ENCODE measurements around the gene RPS5.

Gene RPS5

DNA sequence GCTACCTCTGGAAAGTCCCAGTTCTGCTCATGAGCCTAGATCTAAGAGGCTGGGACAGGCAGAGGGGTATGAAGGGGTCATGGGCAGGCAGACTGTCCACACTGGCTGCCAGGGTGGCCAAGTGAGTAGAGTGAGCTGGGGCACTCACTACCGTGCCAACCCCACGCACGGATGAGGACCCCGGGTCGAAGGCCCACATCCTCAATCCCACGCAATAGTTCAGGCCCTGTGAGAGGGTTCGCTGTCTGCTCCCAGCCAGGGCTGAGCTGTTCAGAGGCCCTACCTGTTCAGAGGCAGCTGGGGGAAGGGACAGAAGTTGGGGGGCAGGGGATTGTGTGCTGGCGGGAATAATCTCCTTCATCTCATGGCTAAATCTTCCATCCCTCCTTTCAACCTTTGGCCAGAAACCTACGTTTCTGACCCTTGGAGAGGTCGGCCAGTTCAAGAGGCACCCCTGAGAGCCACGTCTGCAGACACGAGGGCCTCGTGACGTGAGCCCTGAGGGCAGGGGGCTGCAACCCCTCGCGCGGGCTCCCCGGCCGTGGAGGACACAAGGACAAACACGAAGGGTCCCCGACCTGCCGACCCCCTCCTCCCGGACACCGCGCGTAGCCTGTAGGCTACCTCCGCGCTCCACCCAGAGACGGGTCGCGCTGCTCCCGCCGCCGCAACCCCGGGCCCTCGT, 1.0 kb upstream of the RPS5 start:
- peak; percentile 43 for DNase-seq

DNA sequence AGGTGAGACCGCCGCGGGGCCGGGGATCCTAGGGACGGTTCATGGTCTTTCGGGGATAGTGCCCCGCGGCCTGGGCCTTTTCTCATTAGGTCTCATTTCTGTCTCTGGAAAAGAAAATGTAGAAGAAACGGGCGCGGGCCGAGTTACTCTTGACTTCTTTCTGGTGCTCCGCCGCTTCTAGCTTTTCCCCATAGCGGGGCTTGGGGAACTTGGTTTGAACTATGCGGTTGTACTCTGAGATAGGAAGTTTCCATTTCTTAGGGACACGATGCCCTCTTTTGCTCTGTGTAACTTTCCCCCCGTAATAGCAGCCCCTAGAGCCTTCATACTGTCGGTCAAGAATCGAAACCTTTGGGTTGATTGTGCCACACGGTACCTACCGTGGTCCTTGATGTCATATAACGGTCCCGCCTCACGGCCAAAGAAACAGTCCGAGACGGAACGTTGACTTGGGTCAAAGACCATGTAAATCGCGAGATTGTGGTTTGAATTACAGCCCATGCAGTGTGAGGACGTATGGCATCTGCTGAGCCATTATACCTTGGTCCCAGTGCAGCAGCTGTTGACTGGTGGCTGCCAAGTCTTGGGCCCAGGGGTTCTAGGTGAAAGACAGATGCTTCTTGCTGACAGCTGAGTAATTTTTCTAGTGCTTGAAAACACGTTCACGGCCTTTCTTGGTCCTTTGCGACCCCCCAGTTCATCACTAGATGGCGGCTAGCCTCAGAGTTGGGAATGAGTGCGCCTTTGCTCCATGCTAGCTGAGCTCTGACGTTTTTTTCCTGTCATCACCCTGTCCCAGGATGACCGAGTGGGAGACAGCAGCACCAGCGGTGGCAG, 487 bp downstream of the RPS5 start:
- no peak for DNase-seq

DNA sequence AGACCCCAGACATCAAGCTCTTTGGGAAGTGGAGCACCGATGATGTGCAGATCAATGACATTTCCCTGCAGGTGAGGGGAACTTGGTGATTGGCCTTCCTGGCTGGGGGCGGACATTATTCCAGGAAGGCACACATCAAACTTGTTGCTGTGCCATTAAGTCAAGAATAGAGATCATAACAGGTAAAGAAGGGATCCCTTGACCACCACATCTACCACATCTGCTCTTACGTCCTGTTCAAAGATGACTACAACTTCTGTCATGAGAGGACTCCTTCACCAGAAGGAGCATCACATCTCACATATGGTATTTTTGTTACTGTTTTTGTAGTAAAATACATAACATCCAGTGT, 1.1 kb downstream of the RPS5 start:
- no peak for DNase-seq

DNA sequence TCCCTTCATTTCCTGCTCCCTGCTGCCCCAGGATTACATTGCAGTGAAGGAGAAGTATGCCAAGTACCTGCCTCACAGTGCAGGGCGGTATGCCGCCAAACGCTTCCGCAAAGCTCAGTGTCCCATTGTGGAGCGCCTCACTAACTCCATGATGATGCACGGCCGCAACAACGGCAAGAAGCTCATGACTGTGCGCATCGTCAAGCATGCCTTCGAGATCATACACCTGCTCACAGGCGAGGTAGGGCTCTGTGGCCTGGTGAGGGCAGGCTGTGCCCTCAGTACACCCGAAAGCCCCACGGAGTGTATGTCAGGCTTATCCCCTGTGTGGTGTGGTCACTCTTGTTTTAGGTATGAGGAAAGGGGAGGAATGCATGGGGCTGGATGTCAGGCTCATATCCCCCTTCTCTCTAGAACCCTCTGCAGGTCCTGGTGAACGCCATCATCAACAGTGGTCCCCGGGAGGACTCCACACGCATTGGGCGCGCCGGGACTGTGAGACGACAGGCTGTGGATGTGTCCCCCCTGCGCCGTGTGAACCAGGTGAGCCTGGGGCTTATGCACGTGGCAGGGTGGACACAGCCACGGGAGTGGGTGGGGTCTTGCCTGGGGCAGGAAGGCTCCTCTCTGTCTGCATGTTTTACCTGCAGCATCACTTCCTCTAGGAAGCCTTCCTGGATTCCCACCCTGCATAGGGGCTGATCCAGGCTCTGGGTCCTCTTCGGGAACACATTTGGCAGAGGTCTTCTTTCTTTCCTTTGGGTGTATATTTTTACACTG, 6.1 kb downstream of the RPS5 start:
- no peak for DNase-seq

DNA sequence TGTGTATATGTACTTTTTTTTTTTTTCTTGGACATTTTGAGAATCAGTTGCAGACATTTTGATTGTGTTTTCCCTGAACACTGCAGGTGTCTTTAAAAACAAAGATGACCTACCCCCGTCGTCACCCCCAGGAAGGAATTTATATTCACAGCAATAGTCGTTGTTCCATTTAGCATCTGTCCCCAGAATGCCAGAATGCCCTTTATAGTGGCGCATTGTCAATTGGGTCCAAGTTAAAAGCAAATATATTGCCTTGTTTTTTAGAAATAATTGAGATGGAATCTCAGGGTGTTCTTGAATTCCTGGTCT, 6.6 kb downstream of the RPS5 start:
- DNase-seq, result no peak

DNA sequence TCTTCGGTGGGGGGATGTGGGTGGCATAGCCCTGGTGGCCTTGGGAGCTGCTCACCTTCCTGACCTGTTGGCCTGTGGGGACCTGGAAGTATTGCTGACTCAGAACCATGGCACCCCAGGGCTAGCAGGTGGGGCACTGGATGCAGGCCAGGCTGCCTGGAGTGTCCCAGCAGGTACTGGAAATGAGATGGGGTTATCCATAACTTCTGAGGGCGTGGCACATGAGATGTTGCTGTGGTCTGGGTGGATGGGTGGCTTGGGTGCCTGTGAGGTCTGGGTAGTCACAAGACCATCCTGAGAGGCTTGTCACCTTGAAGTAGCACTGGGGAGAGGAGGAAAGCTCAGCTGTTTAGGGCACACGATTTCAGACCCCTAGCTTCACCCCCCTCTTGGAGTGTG, 7.8 kb downstream of the RPS5 start:
- no peak for DNase-seq

DNA sequence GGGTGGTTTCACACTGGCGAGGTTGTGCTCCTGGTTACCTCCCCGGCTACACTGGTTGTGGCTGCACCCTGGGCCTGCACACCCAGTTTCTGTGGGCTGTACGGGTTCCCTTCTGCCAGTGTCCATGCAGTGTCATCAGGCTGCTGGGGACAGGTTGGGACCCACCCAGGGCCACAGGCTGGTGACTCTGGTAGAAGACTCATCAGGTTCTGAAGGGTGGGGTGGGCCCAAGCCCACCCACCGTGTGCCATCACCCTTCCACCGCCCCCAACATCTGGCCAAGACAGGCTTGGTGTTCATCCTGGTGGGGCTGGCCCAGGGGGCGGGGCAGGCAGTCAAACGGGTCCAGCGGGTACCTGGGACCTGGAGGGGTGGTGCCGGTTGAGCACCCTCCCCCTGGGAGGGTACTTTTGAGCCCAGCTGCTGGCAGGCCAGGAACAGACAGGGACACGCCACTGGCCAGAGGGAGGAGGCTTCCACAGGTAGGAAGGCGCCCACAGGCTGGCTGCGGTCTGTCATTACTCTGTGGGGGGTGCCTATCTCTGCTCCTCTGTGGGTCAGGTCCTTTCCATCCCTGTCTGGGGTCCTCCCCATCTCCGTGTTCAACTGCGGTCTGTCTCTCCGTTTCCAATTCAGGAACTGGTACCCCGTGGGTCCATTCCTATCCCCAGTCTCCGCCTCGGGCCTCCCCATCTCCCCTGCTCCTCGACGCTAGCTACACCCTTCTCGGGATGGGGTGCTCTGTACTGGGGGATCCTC, 8.3 kb downstream of the RPS5 start, which contains the start of gene RNF225:
Gene RNF225 (plus strand): TSS at position 437 of the 759 bp plus-strand sequence. CDS start 434 bp downstream, outside the sequence.
- peak; percentile 49 for DNase-seq

DNA sequence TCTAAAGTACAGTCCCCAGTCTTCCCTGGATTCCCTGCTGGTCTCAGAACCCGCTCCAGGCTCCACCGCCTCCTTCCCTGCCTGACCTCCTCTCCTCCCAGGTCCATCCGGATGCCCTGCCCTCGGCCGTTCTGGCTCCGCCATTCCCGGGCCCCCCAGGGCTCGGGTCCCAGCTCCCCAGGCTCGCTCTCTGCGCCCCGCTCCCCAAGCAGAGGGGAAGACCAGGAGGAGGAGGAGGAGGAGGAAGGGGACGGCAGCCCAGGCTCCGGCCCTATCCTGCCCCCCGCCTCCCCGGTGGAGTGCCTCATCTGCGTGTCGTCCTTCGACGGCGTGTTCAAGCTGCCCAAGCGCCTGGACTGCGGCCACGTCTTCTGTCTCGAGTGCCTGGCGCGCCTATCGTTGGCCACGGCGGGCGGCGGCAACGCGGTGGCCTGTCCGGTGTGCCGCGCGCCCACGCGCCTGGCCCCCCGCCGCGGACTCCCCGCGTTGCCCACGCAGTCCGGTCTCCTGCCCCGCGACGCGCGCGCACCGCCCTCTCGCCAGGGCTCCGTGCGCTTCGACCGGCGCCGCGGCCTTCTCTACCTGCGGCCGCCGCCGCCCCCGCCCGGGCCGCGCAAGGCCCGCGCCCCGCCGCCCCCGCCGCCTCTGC, 9.0 kb downstream of the RPS5 start:
- no peak for DNase-seq

DNA sequence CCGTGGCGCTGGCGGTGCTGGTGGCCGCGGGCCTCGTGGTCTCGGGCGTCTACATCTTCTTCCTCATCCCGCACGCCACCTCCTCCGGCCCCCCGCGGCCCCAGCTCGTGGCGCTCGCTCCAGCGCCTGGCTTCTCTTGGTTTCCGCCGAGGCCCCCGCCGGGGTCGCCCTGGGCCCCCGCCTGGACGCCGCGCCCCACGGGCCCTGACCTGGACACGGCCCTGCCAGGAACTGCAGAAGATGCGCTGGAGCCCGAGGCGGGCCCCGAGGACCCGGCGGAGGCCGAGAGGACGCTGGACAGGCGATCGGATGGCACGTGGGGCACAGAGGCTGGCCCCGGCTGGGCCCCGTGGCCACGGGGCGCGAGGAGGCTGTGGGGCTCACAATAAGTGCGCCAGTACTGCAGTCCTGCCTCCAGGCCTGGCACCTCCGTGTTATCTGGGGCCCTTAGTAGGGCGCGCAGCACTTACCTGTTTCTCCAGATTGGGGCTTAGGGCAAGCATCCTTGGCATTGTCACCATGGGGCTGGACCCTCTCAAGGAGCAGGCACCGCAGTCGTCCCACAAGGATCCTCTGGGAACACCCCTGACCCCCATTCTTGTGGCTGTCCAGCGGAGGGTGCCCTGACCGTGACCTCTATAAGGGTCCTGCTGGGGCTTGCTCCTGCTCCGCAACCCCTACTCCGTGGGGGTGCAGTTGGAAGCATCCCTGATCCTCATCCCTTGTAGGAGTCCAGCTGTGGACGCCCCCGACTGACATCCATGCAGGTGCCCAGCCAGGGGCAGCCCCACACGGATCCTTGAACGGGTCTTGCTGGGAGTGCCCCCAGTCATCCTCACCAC, 9.8 kb downstream of the RPS5 start:
- no peak for DNase-seq

DNA sequence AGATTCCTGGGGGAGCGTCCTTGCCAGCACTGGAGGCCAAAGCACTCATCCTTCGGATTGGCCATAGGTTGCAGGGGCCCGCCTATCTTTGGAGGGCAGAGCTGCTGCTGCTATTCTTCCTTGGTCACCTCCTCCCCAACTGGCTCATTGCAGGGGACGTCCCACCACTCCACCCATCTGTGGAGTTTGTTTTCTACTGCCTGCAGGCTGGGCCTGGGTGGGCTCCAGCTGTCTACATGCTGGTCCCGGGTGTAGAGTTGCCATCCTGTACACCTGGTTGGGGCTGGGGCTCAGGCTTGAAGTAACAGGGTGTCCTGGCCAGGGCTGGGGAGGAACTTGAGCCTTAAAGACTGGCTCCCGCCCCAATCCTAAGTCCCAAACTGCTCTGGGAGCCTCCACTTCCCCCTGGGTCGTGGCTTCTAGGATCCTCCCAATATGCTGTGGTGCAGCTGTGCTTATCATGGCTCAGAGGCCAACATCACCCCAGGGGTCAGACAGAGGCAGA, 10.5 kb downstream of the RPS5 start:
- DNase-seq, result no peak

DNA sequence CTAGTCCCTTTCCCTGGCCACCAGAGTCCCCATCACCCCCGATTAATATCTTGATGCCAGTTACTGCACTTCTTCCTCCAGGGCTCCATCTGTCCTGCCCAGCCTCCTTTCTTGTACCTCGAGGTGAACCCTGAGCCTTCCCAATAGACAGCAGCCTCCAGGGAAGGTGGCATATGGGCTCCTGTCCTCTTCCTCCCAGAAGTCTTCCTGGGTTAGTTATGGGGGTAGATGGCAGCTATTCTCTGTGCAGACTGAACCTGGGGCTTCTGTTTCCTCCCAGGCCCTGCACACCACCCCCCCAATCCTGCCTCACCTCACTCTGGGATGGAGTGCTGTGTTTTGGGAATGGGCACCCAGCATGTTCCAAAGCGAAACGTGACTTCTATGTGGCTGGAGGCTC, 11.0 kb downstream of the RPS5 start:
- DNase-seq, result no peak

DNA sequence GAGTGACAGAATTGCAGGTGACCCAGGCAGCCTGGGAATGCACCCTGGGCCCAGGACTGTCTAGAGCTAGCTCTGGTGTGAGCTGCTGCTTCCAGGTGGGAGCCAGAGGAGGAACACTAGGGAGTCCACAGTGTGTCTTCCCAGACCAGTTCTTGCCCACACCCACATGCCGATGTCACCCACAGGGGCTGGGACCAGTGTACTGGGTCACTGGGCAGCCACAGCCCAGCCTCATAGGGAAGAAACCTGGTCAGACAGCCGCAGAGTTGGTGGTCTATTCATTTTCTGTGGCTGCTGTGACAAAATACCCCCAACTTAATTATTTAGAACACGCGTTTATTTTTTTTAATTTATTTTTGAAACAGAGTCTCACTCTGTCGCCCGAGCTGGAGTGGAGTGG, 11.5 kb downstream of the RPS5 start:
- no peak for DNase-seq

DNA sequence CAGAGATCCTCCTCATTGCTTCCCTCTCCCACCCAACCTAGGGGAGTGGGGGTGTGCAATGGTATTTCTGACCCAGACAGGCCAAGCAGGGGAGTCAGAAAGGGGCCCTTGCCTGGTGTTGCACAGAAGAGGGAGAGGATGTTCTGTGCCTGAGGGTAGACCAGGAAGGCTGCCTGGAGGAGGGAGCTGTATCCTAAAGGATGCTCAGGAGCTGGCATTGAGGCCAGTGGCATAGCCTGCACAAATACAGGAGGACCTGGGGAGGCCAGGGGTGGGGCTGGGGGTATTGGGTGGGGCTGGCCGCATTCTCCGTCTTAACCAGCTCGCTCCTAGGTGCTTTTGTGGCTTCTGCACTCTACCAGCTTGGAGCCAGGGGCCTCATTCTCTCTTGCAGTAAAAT, 12.8 kb downstream of the RPS5 start:
- DNase-seq, result no peak

DNA sequence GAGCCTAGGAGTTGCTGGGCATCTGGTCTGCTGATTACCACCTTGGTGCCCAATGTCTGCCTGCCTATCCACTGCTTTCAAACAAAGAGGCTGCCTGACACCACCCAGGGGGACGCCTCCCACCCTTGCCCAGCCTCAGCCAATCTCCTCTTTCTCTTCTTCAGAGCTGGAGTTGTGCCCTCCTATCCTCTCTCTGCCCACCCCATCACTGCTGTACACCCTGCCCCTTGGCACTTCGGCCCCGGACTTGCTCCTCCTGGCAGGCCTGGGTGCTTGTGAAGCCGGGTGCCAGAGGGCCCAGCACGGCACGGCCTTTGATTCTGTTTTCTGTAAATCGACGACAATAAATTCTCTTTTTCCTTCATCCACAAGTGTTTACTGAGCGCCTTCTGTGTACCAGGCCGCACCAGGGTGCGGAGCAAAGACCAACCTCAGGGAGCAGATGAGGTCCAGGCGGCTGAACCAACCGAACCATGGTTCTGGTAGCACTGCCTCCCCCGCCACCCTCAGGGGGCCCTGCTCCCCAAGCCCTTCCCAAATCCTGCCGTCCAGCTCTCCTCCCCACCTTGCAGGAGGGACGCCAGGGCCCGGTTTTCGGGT, 13.3 kb downstream of the RPS5 start:
- peak; percentile 27 for DNase-seq

DNA sequence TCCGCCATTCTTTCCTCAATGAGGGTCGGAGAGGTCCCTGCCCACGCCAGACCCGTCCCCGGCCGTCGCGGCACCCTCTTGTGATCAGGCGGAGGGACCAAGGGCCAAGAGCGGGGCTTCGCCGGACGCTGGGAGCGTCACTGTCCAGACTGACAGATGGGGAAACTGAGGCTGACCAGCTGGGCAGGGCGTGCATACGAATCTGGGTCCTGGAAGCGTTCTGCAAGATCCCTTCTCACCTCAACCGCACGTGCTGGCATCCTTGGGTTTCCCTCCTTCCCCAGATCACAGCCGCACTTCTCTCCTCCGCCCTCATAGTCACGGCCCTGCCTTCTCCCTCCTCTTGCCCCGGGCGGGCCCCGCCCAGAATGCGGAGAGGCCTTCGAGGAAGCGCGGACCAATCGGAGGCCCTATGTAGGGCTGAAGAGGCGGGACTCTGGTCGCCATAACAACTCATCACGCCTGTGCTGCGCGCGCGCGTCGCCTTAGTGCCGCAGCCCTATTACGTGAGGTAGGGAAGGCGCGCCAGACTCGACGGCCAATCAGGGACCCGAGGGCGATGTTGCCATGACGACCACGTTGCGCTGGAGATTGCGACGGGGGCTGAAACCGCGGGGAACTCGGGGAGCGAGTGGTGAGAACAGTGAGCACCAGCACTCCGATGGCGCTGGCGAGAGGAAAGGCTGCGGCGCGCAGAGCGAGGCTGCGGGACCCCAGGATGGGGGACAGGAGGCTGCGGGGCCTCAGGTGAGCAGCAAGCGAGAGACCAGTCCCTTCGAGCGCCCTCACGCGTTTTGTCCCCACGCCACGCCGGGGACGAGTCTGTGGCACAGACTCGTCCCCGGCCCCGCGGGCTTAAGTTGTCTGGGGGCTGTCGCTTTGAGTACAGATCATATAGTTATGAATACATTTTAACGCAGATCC, 14.1 kb downstream of the RPS5 start:
- peak; percentile 100 for DNase-seq

DNA sequence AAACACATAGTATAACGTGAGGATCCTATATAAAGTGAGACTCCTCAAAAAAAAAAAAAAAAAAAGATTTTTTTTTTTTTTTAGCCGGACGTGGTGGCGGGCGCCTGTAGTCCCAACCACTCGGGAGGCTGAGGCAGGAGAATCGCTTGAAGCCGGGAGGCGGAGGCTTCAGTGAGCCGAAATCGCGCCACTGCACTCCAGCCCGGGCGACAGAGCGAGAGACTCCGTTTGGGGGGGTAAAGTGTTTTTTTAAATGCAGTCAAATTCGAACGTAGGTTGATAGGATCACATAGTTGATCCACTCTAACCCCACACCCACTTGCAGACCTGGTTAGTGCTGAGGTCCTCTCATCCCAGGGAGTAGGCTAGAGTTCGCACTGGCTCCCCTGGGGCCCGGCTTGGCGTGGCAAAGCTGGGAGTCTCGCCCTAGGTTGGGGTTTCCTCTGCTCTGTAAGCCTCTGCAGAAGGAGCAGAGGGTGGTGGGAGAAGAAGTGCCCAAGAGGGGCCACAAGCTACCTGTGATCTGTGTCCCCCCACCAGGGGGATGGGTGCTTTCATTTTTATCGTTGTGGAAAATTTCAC, 14.9 kb downstream of the RPS5 start:
- peak; percentile 39 for DNase-seq

DNA sequence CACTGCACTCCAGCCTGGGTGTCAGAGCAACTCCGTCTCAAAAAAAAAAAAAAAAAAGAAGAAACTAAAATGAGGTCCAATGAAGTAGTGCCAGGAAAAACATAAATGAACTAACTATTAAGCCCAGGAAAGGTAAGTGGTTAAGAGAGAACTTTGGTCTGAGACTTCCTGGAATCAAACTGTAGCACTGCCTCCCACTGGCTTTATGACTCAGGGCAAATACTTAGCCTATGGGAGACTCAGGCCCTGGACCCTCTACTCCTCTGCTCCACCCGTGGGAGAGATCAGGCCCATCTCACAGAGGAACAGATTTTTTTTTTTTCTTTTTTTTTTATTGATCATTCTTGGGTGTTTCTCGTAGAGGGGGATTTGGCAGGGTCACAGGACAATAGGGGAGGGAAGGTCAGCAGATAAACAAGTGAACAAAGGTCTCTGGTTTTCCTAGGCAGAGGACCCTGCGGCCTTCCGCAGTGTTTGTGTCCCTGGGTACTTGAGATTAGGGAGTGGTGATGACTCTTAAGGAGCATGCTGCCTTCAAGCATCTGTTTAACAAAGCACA, 16.9 kb downstream of the RPS5 start:
- peak; percentile 60 for DNase-seq

DNA sequence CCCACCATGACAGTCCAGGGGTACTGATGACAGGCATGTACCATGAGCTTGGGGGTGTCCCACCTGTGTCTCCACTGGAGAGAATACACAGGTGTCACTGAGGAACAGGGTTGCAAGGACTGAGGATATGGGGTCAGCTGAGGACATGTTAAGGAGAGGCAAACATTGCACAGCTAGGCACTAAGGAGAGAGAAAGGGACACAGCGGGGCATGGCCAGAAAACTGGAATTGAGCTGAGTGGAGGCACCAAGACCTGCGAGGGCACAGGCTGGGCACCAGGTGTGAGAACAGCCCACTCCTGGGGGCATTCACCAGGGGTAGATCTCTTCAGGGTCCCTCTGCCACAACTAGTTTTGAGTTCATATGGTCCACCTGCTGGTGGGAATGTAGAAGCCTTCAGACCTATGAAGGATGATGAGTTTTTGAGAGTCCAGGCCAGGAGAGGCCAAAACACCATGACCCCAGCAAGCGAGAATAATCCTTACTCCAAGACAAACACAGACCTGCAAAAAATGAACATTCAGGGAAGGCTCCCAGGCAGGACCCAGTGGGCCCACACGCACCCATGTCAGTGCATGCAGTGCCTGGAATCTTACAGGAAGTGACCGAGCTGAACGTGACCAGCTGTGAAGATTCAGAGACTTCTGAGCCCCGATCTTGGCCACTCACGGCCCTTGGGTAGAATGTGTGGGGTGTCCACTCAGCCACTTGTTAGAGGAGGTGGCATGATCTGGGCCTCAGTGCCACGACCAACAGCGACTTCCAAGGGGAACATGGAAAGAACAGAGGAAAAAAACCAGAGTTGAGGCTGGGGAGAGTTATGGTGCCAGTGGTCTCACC, 20.0 kb downstream of the RPS5 start:
- DNase-seq, result peak; percentile 43
